ENCODE measurements around the gene CYP3A7.
"Not testable (repeated sequence)": the region's sequence is repeated elsewhere in the genome, so short reads cannot be mapped to it uniquely, and the experiment has no call there.

GRCh38 chr7:99736667-99737066, 1.7 kb upstream of the CYP3A7 start:
- TF ChIP-seq EP300, POLR2AphosphoS5 (IDR thresholded peaks at IDR 0.05): not testable (repeated sequence)
